H1 (cell line): Measurements from ENCODE around the gene TADA2B. TPM values are rescaled to one million over a fixed set of nuclear protein-coding genes. Genes with fewer than 3 reads are reported as not detected.

Experiments
- CTCF ChIA-PET: fragments of 300-600 bp; sonication (Branson Sonifier 250); formaldehyde crosslinking; loops from one replicate; lab custom pipeline; 2021; ENCODE audit not compliant: partially characterized antibody; lab: Charles Lee
- POLR2A ChIA-PET: fragments of 300-600 bp; sonication (Branson Sonifier 250); formaldehyde crosslinking; loops from one replicate; lab custom pipeline; 2021; ENCODE audit warnings: inconsistent platforms; ENCODE audit not compliant: partially characterized antibody; lab: Charles Lee
- DNase-seq, 2 experiments: peaks; one replicate each; pipeline versions ENCODE4 v3.0.0 to v3.0.0-alpha.2; 2010 to 2022; ENCODE audit warnings: low spot score in 2 of 2, low read depth in 1 of 2, mixed read lengths in 1 of 2
- FAIRE-seq: peaks from 2 replicates; lab custom pipeline; 2011; peaks lifted over from hg19 to GRCh38; lab: Jason Lieb, UNC
- H2AFZ ChIP-seq: 2 replicates; pipeline ENCODE4 v1.8.1; 2012; ENCODE audit warnings: low read length, inconsistent platforms
- H2AK5ac ChIP-seq: 2 replicates; pipeline ENCODE4 v1.6.1; 2013; ENCODE audit warnings: low read depth, low read length
- H2BK120ac ChIP-seq: replicated peaks from 2 replicates; pipeline ENCODE3; 2013; ENCODE audit warnings: low read depth, low read length, inconsistent platforms
- H2BK12ac ChIP-seq: 2 replicates; pipeline ENCODE4 v1.6.1; 2013; ENCODE audit warnings: low read depth, low read length
- H2BK15ac ChIP-seq: 2 replicates; pipeline ENCODE4 v1.6.1; 2013; ENCODE audit warnings: low read length
- H2BK20ac ChIP-seq: 2 replicates; pipeline ENCODE4 v1.6.1; 2013; ENCODE audit warnings: low read length
- H2BK5ac ChIP-seq: 2 replicates; pipeline ENCODE4 v1.6.1; 2013; ENCODE audit warnings: low read depth, low read length
- H3K14ac ChIP-seq: 2 replicates; pipeline ENCODE4 v1.6.1; 2013; ENCODE audit warnings: inconsistent platforms; ENCODE audit not compliant: insufficient read length
- H3K18ac ChIP-seq: 2 replicates; pipeline ENCODE4 v1.6.1; 2013; ENCODE audit warnings: low read length; ENCODE audit errors: extremely low read depth
- H3K23ac ChIP-seq: 2 replicates; pipeline ENCODE4 v1.6.1; 2013; ENCODE audit warnings: inconsistent platforms; ENCODE audit not compliant: insufficient read length
- H3K23me2 ChIP-seq: 2 replicates; pipeline ENCODE4 v1.6.1; 2013; ENCODE audit warnings: low read depth, low read length
- H3K27ac ChIP-seq: 2 replicates; pipeline ENCODE4 v1.6.1; 2011; ENCODE audit warnings: low read depth, low read length, inconsistent platforms
- H3K27me3 ChIP-seq, 4 experiments: replicated peaks in 1 of 4; 1 replicate in 1 of 4; 2 replicates in 3 of 4; pipeline versions ENCODE4 v1.6.1 to v1.8.1; 2011 to 2013; ENCODE audit warnings: low read length in 3 of 4, mild to moderate bottlenecking in 3 of 4, inconsistent platforms in 2 of 4, mixed read lengths in 2 of 4, moderate library complexity in 1 of 4; ENCODE audit not compliant: control insufficient read depth in 3 of 4, insufficient read depth in 3 of 4; ENCODE audit errors: extremely low read depth in 1 of 4
- H3K36me3 ChIP-seq, 4 experiments: 2 replicates each; pipeline versions ENCODE4 v1.6.1 to v1.8.1; 2011 to 2013; ENCODE audit warnings: mild to moderate bottlenecking in 4 of 4, low read length in 3 of 4, moderate library complexity in 2 of 4, control low read depth in 1 of 4, inconsistent platforms in 1 of 4; ENCODE audit not compliant: insufficient read depth in 4 of 4, control insufficient read depth in 2 of 4
- H3K4ac ChIP-seq: replicated peaks from 2 replicates; pipeline ENCODE3; 2013; ENCODE audit warnings: low read length, low read depth, mixed read lengths, inconsistent platforms; ENCODE audit not compliant: insufficient read length
- H3K4me1 ChIP-seq, 4 experiments: replicated peaks in 1 of 4; 1 replicate in 1 of 4; 2 replicates in 3 of 4; pipeline versions ENCODE4 v1.6.1 to v1.8.1; 2011 to 2013; ENCODE audit warnings: low read length in 3 of 4, inconsistent platforms in 2 of 4, mixed read lengths in 1 of 4; ENCODE audit not compliant: insufficient read depth in 4 of 4, control insufficient read depth in 3 of 4
- H3K4me2 ChIP-seq, 2 experiments: 2 replicates each; pipeline versions ENCODE4 v1.6.1 to v1.8.1; 2011 to 2013; ENCODE audit warnings: low read depth in 2 of 2, low read length in 2 of 2, control low read depth in 1 of 2, inconsistent platforms in 1 of 2, mild to moderate bottlenecking in 1 of 2; ENCODE audit not compliant: insufficient read depth in 1 of 2
- H3K4me3 ChIP-seq, 4 experiments: fragments of 200-600, 300-600 bp in 1 of 4; sonication (generic), shearing (Covaris generic), sonication (Bioruptor Twin) in 1 of 4; 2 replicates each; pipeline versions ENCODE4 v1.5.1 to v1.8.1; 2011 to 2016; ENCODE audit warnings: low read length in 4 of 4, low read depth in 3 of 4, control low read depth in 2 of 4, inconsistent platforms in 2 of 4, mild to moderate bottlenecking in 2 of 4, mixed read lengths in 1 of 4, moderate library complexity in 1 of 4; ENCODE audit not compliant: insufficient read depth in 2 of 4; ENCODE audit errors: extremely low read depth in 1 of 4
- H3K56ac ChIP-seq: replicated peaks from 2 replicates; pipeline ENCODE3; 2013; ENCODE audit warnings: low read depth, mild to moderate bottlenecking, mixed read lengths, low read length, inconsistent platforms; ENCODE audit not compliant: insufficient read length
- H3K79me1 ChIP-seq: 2 replicates; pipeline ENCODE4 v1.6.1; 2013; ENCODE audit warnings: low read depth, low read length, control low read depth
- H3K79me2 ChIP-seq, 2 experiments: 2 replicates each; pipeline versions ENCODE4 v1.6.1 to v1.8.1; 2012 to 2013; ENCODE audit warnings: low read length in 2 of 2, mild to moderate bottlenecking in 2 of 2, inconsistent platforms in 1 of 2; ENCODE audit not compliant: insufficient read depth in 2 of 2, control insufficient read depth in 1 of 2
- H3K9ac ChIP-seq, 4 experiments: replicated peaks in 1 of 4; 1 replicate in 1 of 4; 2 replicates in 3 of 4; pipeline versions ENCODE4 v1.6.1 to v1.8.1; 2011 to 2013; ENCODE audit warnings: low read depth in 3 of 4, low read length in 3 of 4, control low read depth in 2 of 4, mild to moderate bottlenecking in 2 of 4, moderate library complexity in 2 of 4, inconsistent platforms in 1 of 4; ENCODE audit errors: extremely low read depth in 1 of 4
- H3K9me3 ChIP-seq, 2 experiments: 2 replicates each; pipeline versions ENCODE4 v1.6.1 to v1.8.1; 2012 to 2013; ENCODE audit warnings: mild to moderate bottlenecking in 2 of 2, moderate library complexity in 2 of 2, control low read depth in 1 of 2, inconsistent platforms in 1 of 2, low read depth in 1 of 2, low read length in 1 of 2, mixed read lengths in 1 of 2; ENCODE audit not compliant: insufficient read depth in 2 of 2
- H4K20me1 ChIP-seq, 2 experiments: replicated peaks in 1 of 2; 2 replicates each; pipeline versions ENCODE3 to v1.8.1; 2011 to 2013; ENCODE audit warnings: inconsistent platforms in 2 of 2, low read length in 2 of 2, mild to moderate bottlenecking in 1 of 2; ENCODE audit not compliant: insufficient read depth in 2 of 2, control insufficient read depth in 1 of 2
- H4K5ac ChIP-seq: 2 replicates; pipeline ENCODE4 v1.6.1; 2013; ENCODE audit warnings: low read length, low read depth, mixed read lengths, inconsistent platforms; ENCODE audit not compliant: insufficient read length
- H4K8ac ChIP-seq: 2 replicates; pipeline ENCODE4 v1.8.0; 2013; ENCODE audit warnings: mild to moderate bottlenecking, moderate library complexity, low read length, inconsistent platforms; ENCODE audit not compliant: insufficient read depth; ENCODE audit errors: extremely low read depth
- H4K91ac ChIP-seq: replicated peaks from 2 replicates; pipeline ENCODE3; 2013; ENCODE audit warnings: low read length, mixed read lengths, inconsistent platforms; ENCODE audit not compliant: insufficient read length
- BRCA1 ChIP-seq: IDR thresholded peaks from 2 replicates; pipeline ENCODE4 v1.6.1; 2012; ENCODE audit warnings: low read depth, low read length, improper control_type of control experiment
- CEBPB ChIP-seq: IDR thresholded peaks from 2 replicates; pipeline ENCODE4 v1.6.1; 2012; ENCODE audit warnings: low read depth, low read length
- CTBP2 ChIP-seq: IDR thresholded peaks from 2 replicates; pipeline ENCODE4 v1.7.0; 2011; ENCODE audit warnings: borderline replicate concordance, mild to moderate bottlenecking, moderate library complexity, mixed read lengths, low read length; ENCODE audit not compliant: insufficient read depth, insufficient read length
- GTF2F1 ChIP-seq: IDR thresholded peaks from 2 replicates; pipeline ENCODE4 v1.6.1; 2012; ENCODE audit warnings: low read depth, low read length, improper control_type of control experiment, borderline replicate concordance
- HDAC6 ChIP-seq: IDR thresholded peaks from one replicate; pipeline ENCODE4 v1.7.1; 2012; ENCODE audit warnings: low read depth, mild to moderate bottlenecking, inconsistent platforms, low read length, moderate library complexity
- NANOG ChIP-seq: IDR thresholded peaks from 2 replicates; pipeline ENCODE4 v1.6.1; 2011; ENCODE audit warnings: low read length, low read depth, mild to moderate bottlenecking, inconsistent platforms; ENCODE audit not compliant: insufficient read depth, poor library complexity, severe bottlenecking
- NRF1 ChIP-seq: IDR thresholded peaks from 2 replicates; pipeline ENCODE4 v1.6.1; 2011; ENCODE audit warnings: mild to moderate bottlenecking, low read depth, low read length, improper control_type of control experiment
- RAD21 ChIP-seq, 2 experiments: IDR thresholded peaks in 1 of 2; conservative IDR thresholded peaks in 1 of 2; 2 replicates each; pipeline ENCODE4 v1.6.1; 2011; ENCODE audit warnings: low read depth in 2 of 2, low read length in 2 of 2, improper control_type of control experiment in 1 of 2, inconsistent platforms in 1 of 2, mild to moderate bottlenecking in 1 of 2, moderate library complexity in 1 of 2
- RFX5 ChIP-seq: IDR thresholded peaks from 2 replicates; pipeline ENCODE4 v1.6.1; 2011; ENCODE audit warnings: low read depth, low read length, improper control_type of control experiment, borderline replicate concordance
- SAP30 ChIP-seq: fragments of 300-600 bp; sonication (generic); IDR thresholded peaks from 2 replicates; pipeline ENCODE4 v1.7.1; 2012; ENCODE audit warnings: low read length, moderate library complexity, mild to moderate bottlenecking, inconsistent platforms; ENCODE audit not compliant: insufficient read depth, insufficient replicate concordance
- SRF ChIP-seq: IDR thresholded peaks from 2 replicates; pipeline ENCODE4 v1.6.1; 2011; ENCODE audit warnings: mild to moderate bottlenecking, low read depth, low read length, moderate library complexity
- TAF7 ChIP-seq: optimal IDR thresholded peaks from 2 replicates; pipeline ENCODE3; 2011; ENCODE audit warnings: low read depth, mild to moderate bottlenecking, inconsistent platforms, low read length, moderate library complexity, borderline replicate concordance
- TCF12 ChIP-seq: IDR thresholded peaks from 2 replicates; pipeline ENCODE4 v1.6.1; 2011; ENCODE audit warnings: low read depth, mild to moderate bottlenecking, low read length
- WGBS, 2 experiments: shearing (Covaris generic) in 1 of 2; methylation state at CpG; one replicate each; pipeline versions ENCODE4 v1.1.6 to v1.1.7; 2013 to 2015; ENCODE audit warnings: low lambda C conversion rate in 2 of 2, mixed read lengths in 2 of 2, inconsistent platforms in 1 of 2, low coverage in 1 of 2, missing lambda C conversion rate in 1 of 2; ENCODE audit not compliant: insufficient replicate concordance in 2 of 2, insufficient coverage in 1 of 2, insufficient read length in 1 of 2; ENCODE audit errors: extremely low coverage in 1 of 2, missing lambda C conversion rate in 1 of 2; 5-methylcytosine and 5-hydroxymethylcytosine counted together
- polyA plus RNA-seq, 7 experiments: library from polyadenylated mRNA; depleted of rRNA in 3 of 7; stranded (reverse) in 5 of 7; unstranded in 2 of 7; fragments of >200 nt in 5 of 7; fragments of 200-250 nt in 2 of 7; gene quantifications; 1 replicate in 5 of 7; 2 replicates in 1 of 7; 4 replicates in 1 of 7; pipeline versions ENCODE4 v1.2.1 to v1.2.3, GENCODE V29; 2011 to 2013; ENCODE audit warnings: missing spikeins in 2 of 7, mixed read lengths in 2 of 7
- total RNA-seq: library from RNA; stranded (reverse); fragmentation: NEBNext Ultra II Directional; extraction: Animal tissue kit (Norgen Biotek cat#: 25700); gene quantifications from 2 replicates; pipeline ENCODE4 v1.2.1, GENCODE V29; 2021

Gene TADA2B
- total and polyA plus RNA-seq, 2 of the 8 experiments (the other 6 are each of a cell fraction or from before 2014, with no cell fraction given), result 5.7 to 12.1 TPM

GRCh38 chr4:7049739-7050138, 6.6 kb downstream of the TADA2B start:
- ChIA-PET POLR2A (interaction anchor here (0.8 to 1.3 kb wide), 3 partner anchors 11 to 18 kb away, joined by 3 to 5 read pairs (median 5); partner anchors contain the start of gene GRPEL1), CTCF (interaction anchor here (0.6 to 2.4 kb wide), 6 partner anchors 9 to 375 kb away, joined by 3 to 13 read pairs (median 4); no protein-coding TSS in a partner anchor)
- WGBS, 2 experiments, result 82% methylated on average over 11 of the region's 11 CpGs; no CpG with 5 or more reads in 1 of the 2 experiments
- no peak for TF ChIP-seq NANOG
- no peak for TF ChIP-seq SRF
- no peak for TF ChIP-seq SAP30
- no peak for TF ChIP-seq RFX5
- no peak for TF ChIP-seq BRCA1
- TF ChIP-seq CEBPB, result no peak
- no peak for TF ChIP-seq GTF2F1
- no peak for TF ChIP-seq CTBP2
- no peak for TF ChIP-seq RAD21 (IDR thresholded peaks at IDR 0.05 in 1 of 2, conservative IDR thresholded peaks at IDR 0.05 in 1 of 2; ENCODE audit: low read depth in 2 of 2, low read length in 2 of 2)
- no peak for TF ChIP-seq NRF1
- TF ChIP-seq HDAC6, result no peak
- TF ChIP-seq TCF12, result no peak
- no peak for TF ChIP-seq TAF7

More at GRCh38 chr4:7049739-7050138, 6.6 kb downstream of the TADA2B start:
- H3K4me2 ChIP-seq, result no peak overlapping the region
- FAIRE-seq (no peak), DNase-seq (no peak)
- 0 out of 7 replicates have a peak, but pooled peaks cover 0 to 2% (median 0%) of the 10 kb centered on the region in 4 experiments for H3K27me3 ChIP-seq
- H3K4me1 ChIP-seq, result peaks cover 0 to 6% (median 0%) of the 10 kb centered on the region in 4 experiments; a peak in 3 of 7 replicates
- peaks cover 7 to 36% of the 10 kb centered on the region in 2 experiments for H4K20me1 ChIP-seq
- no peak overlapping the region for H3K14ac ChIP-seq
- no peak overlapping the region; the same call in 1 of the 2 replicates for H4K8ac ChIP-seq
- H2BK120ac ChIP-seq, result no peak overlapping the region
- no peak overlapping the region for H3K18ac ChIP-seq
- H3K79me1 ChIP-seq, result peaks cover 40% of the 10 kb centered on the region
- H3K27ac ChIP-seq, result no peak overlapping the region
- H3K9me3 ChIP-seq, result no peaks in the 10 kb centered on the region
- no peak overlapping the region for H3K4me3 ChIP-seq
- H3K23ac ChIP-seq, result no peak overlapping the region
- peaks cover 3 to 39% of the 10 kb centered on the region in 2 experiments; a peak in 3 of 4 replicates for H3K79me2 ChIP-seq
- H3K9ac ChIP-seq, result no peak overlapping the region
- H2BK5ac ChIP-seq, result no peak overlapping the region
- H2BK15ac ChIP-seq, result no peak overlapping the region
- H2BK20ac ChIP-seq, result no peak overlapping the region
- no peak overlapping the region for H3K56ac ChIP-seq
- H4K5ac ChIP-seq, result no peak overlapping the region
- no peak overlapping the region for H2AFZ ChIP-seq
- H3K36me3 ChIP-seq, result no peaks in the 10 kb centered on the region
- no peaks in the 10 kb centered on the region for H3K23me2 ChIP-seq
- H4K91ac ChIP-seq, result no peak overlapping the region
- no peak overlapping the region for H2BK12ac ChIP-seq
- H2AK5ac ChIP-seq, result no peak overlapping the region
- H3K4ac ChIP-seq, result no peak overlapping the region
